Measurements from ENCODE around the gene STIL.
"Not testable (repeated sequence)": the region's sequence is repeated elsewhere in the genome, so short reads cannot be mapped to it uniquely, and the experiment has no call there.

The STIL gene

GRCh38 chr1:47219590-47220220 is 94.2 kb downstream of the STIL start:
- no peak for DNase-seq (ENCODE audit: low read depth)

- no peak for DNase-seq (ENCODE audit: low read depth)
Observed at GRCh38 chr1:47219001-47219400, 94.9 kb downstream of the STIL start.

GRCh38 chr1:47216278-47217059 is 97.5 kb downstream of the STIL start:
- DNase-seq (ENCODE audit: low read depth) = no peak

- DNase-seq (ENCODE audit: low read depth) = no peak
Observed at GRCh38 chr1:47215713-47216112, 98.2 kb downstream of the STIL start.

- DNase-seq (ENCODE audit: low read depth) = no peak
Observed at GRCh38 chr1:47214549-47214948, 99.4 kb downstream of the STIL start.

GRCh38 chr1:47213230-47213963 is 100.5 kb downstream of the STIL start:
- DNase-seq (ENCODE audit: low read depth) = no peak

- DNase-seq (ENCODE audit: low read depth) = no peak
Observed at GRCh38 chr1:47212636-47213229, 101.2 kb downstream of the STIL start.

GRCh38 chr1:47211796-47212269 is 102.1 kb downstream of the STIL start:
- DNase-seq (ENCODE audit: low read depth) = no peak

- no peak for DNase-seq (ENCODE audit: low read depth)
Observed at GRCh38 chr1:47210666-47211065, 103.3 kb downstream of the STIL start.

GRCh38 chr1:47209725-47210325 is 104.1 kb downstream of the STIL start:
- no peak for DNase-seq (ENCODE audit: low read depth)

GRCh38 chr1:47209091-47209490 is 104.9 kb downstream of the STIL start:
- DNase-seq (ENCODE audit: low read depth) = no peak

- no peak for DNase-seq (ENCODE audit: low read depth)
Observed at GRCh38 chr1:47208374-47208850, 105.5 kb downstream of the STIL start.

- DNase-seq (ENCODE audit: low read depth) = no peak
Observed at GRCh38 chr1:47207803-47208373, 106.1 kb downstream of the STIL start.

GRCh38 chr1:47205918-47206317 is 108.0 kb downstream of the STIL start:
- DNase-seq (ENCODE audit: low read depth) = no peak

- DNase-seq (ENCODE audit: low read depth) = not testable (repeated sequence)
Observed at GRCh38 chr1:47203504-47203903, 110.4 kb downstream of the STIL start.

GRCh38 chr1:47201179-47201578 is 112.8 kb downstream of the STIL start:
- DNase-seq (ENCODE audit: low read depth) = no peak
